HG03558 (cell line): ENCODE results near the gene HMX2.

Source experiments
- ATAC-seq: cut with Tn5 transposase; IDR thresholded peaks from one replicate; pipeline ENCODE4 v1.9.1; 2021; ENCODE audit warnings: moderate number of reproducible peaks; ENCODE audit not compliant: unreplicated experiment; ENCODE audit errors: extremely low read depth

HMX2 gene

DNA sequence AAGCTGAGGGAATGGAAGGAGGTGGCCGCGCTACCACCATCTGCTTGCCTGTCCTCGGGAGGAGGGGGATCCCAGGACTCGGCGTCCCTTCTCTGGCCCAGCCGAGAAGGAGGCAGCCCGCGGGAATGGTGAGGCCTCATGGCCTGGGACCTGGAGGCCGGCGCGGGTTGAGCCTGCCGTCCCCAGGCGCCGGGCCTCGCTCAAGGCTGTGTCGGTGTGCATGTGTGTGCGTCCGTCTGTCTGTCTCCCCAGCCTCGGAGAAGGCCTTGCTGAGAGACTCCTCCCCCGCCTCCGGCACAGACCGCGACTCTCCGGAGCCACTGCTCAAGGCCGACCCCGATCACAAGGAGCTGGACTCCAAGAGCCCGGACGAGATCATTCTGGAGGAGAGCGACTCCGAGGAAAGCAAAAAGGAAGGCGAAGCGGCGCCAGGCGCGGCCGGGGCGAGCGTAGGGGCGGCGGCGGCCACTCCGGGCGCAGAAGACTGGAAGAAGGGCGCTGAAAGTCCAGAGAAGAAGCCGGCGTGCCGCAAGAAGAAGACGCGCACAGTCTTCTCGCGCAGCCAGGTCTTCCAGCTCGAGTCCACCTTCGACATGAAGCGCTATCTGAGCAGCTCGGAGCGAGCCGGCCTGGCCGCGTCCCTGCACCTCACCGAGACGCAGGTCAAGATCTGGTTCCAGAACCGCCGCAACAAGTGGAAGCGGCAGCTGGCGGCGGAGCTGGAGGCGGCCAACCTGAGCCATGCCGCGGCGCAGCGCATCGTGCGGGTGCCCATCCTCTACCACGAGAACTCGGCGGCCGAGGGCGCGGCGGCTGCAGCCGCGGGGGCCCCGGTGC, 10.9 kb upstream of the HMX2 start:
- no peak for ATAC-seq

GRCh38 chr10:123139165-123139520, 8.8 kb upstream of the HMX2 start:
- no peak for ATAC-seq

GRCh38 chr10:123139521-123140163, 8.3 kb upstream of the HMX2 start:
- no peak for ATAC-seq

DNA sequence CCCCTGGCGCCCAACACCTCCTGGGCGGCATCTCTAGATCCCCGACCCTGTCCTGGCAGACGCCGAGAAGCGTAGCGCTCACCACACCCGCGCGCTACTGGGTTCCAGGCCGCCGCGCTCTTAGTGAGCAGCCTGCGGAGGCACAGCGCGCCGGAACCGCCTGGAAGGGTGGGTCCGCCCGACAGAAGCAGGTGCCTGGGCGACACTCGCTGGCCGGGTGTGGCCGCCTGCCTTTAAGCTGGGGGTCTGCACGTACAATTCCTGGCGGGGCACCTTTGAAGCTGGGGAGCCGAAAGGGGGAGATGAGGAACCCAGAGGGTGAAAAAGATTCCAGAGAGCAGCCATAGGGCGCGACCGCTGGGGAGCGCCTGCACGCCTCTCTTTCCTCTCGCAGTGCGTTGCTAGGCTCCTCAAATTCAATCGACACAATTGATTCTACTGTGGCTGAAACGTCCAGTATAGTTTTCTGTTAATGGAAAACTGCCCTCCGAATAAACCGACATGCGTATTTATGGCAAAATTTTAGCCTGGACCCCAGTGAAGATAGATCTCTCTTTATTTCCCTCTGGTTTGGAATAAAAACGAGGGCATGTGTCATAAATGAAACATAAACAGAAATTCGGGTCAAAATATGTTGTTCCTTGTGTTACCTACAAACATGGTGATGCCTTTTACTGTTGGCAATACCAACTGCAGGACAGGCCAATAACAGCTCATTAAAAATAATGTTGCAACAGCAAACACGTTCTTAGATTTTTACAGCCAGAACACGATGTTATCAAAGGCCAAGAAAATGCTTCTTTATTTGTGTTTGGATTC, 7.6 kb upstream of the HMX2 start:
- ATAC-seq, result no peak

DNA sequence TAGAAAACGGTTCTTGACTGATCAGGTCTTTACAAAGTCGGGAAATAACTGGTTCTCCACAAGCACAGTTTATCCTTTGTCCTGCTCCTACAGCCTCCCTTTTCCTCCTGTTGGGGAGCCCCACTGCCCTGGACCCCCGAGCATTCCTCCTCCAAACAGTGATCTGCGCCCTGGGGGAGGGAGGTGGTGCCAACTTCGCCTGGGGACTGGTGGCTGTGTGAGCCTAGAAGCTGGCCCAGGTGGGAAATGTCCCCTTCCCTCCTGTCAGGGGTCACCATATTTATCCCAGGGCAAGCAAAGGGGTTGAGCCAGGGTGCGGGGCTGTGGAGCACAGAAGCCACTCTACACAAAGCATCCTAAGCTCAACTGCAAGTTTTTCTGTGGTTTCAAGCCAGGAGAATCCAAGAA, 6.9 kb upstream of the HMX2 start:
- ATAC-seq, result no peak

- ATAC-seq, result no peak
Observed at GRCh38 chr10:123141791-123142700, 5.9 kb upstream of the HMX2 start.

DNA sequence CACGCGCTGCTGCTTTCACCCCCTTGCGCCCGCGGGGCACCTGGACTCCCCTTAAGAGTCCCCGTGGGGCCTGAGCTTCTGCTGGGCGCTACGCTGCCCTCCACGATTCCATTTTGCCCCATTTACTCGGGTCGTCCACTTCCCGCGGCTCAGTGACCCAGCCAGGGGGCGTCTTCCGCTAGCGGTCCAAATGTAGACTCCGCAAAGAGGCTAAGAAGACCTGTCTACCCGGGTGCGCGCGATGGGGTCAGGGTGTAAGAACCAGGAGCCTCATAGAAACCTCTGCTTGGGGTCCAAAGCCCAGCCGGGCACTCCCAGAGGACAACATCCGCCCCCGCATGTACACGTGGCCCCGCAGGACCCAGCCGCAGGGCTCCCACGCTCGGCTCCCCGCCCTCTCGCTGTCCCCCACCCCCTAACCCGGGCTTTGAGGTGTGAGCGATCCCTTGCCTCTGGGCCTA, 5.2 kb upstream of the HMX2 start:
- ATAC-seq, result no peak

GRCh38 chr10:123143162-123143824, 4.6 kb upstream of the HMX2 start:
- no peak for ATAC-seq

GRCh38 chr10:123143825-123144168, 4.1 kb upstream of the HMX2 start:
- no peak for ATAC-seq

- no peak for ATAC-seq
Observed at GRCh38 chr10:123144697-123145541, 3.0 kb upstream of the HMX2 start.

DNA sequence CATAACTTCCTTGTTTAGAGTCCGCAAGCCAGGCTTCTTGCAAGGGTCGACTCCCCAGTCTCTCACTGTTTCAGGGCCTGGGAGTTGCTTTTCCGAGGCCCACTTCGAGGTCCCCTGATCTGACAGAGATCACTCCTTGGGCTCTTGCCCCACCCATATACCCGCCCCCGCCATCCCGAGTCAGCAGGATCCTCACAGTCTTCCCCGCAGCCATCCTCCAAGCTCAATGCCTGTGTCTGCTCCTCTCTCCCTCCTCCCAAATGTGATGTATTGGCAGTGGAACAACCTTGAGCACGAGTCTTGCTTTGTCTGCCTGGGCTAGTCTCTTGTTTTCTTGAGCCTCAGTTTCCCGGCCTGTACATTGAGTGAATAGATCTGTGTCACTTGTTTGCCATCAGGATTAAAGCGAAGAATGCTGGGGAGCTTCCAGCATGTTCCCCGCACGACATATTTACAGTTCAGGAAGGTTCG, 2.4 kb upstream of the HMX2 start:
- no peak for ATAC-seq

GRCh38 chr10:123146013-123146893, 1.7 kb upstream of the HMX2 start:
- ATAC-seq, result no peak

- no peak for ATAC-seq
Observed at GRCh38 chr10:123146894-123147634, 872 bp upstream of the HMX2 start.

DNA sequence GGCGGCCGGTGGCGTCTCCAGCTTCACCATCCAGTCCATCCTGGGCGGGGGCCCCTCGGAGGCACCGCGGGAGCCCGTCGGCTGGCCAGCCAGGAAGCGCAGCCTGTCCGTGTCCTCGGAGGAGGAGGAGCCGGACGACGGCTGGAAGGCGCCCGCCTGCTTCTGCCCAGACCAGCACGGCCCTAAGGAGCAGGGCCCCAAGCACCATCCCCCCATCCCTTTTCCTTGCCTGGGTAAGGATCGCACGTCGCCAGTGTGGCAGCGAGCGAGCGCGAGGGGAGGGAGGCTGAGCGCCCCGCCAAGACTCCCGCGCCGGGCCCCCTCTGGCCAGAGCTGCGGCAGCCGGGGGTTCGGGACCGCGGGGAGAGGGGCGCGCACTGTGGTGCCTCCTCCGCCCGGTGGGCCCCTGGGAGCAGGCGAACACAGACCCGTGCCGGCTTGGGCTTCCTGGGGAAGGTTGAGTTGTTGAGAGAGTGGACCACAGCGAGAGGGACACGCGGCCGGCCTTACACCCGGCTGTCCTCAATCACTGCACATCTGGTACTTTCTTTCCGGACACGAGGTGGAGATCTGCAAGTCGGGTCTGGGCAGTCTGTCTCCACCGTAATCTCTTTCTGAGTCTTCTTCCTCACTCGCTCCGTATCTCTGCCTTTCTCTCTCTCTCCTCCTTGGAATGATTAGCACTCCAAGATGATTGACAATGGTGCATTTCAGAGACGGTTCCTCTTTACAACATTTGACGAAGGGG, 652 bp downstream of the HMX2 start:
- ATAC-seq, result no peak

GRCh38 chr10:123149162-123149567, 1.2 kb downstream of the HMX2 start:
- no peak for ATAC-seq

- no peak for ATAC-seq
Observed at GRCh38 chr10:123149568-123150270, 1.8 kb downstream of the HMX2 start.
